ENCODE measurements around the gene TAF12. TPM values are rescaled to one million over a fixed set of nuclear protein-coding genes. Genes with fewer than 3 reads are reported as not detected.
"Not testable (repeated sequence)": the region's sequence is repeated elsewhere in the genome, so short reads cannot be mapped to it uniquely, and the experiment has no call there.

Gene TAF12
- total and polyA plus RNA-seq, 10 of the 15 experiments (the other 5 are each of a cell fraction or from before 2014, with no cell fraction given), result 18.3 to 43.3 (median 28.6) TPM

DNA sequence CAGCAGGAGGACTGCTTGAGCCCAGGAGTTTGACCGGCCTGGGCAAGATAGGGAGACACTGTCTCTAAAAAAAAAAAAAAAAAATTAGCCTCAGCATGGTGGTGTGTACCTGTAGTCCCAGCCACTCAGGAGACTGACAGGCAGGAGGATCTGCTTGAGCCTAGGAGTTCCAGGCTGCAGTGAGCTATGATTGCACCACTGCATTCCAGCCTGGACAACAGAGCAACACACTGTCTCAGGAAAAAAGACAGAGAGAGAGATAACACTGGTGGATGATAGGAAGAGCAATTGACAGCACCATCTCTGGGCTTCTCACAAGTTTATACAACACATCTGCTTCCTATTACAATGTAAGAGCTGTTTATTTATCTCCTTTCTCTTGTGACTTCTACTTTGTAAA is 3.2 kb upstream of the TAF12 start:
- H3K4me3 ChIP-seq, result no peak overlapping the region
- RAD21 ChIA-PET (ENCODE audit: unreplicated experiment), result interaction anchor here (0.6 to 1.4 kb wide), 3 partner anchors 44 to 139 kb away, joined by 3 to 4 read pairs (median 3); no protein-coding TSS in a partner anchor
- CTCF ChIA-PET, result interaction anchor here (3.6 to 3.8 kb wide), 2 partner anchors 90 to 232 kb away, joined by 18 to 31 read pairs; partner anchors contain the start of gene YTHDF2
- in situ Hi-C loops (cut with MboI) (no loop called here), intact Hi-C loops (cut with micrococcal nuclease; ENCODE audit: unreplicated experiment) (no loop called here)
- peaks cover 22% of the 10 kb centered on the region for H3K79me2 ChIP-seq (ENCODE audit: control insufficient read depth, insufficient read depth, low read length)
- POLR2A ChIA-PET, result interaction anchor here (0.5 to 5.2 kb wide), 7 partner anchors 10 to 407 kb away, joined by 3 to 43 read pairs (median 4); partner anchors contain the start of genes GMEB1 and RCC1
- 100% methylated on average over 1 of the region's 1 CpG for WGBS (ENCODE audit: insufficient coverage, insufficient replicate concordance, low lambda C conversion rate, missing lambda C conversion rate)
- SMC1A ChIA-PET (ENCODE audit: uncharacterized antibody, unreplicated experiment), result no interaction called here
- no peak overlapping the region for H3K4me2 ChIP-seq (ENCODE audit: control insufficient read depth, insufficient read depth)
- FAIRE-seq (no peak), ATAC-seq (no peak), DNase-seq (ENCODE audit: low read depth, low spot score) (no peak)
- no peak overlapping the region for H3K9ac ChIP-seq (ENCODE audit: control insufficient read depth, insufficient read depth, low read length)
- H3K27ac ChIP-seq (ENCODE audit: control insufficient read depth, insufficient read depth), result no peak overlapping the region
- peaks cover 12% of the 10 kb centered on the region for H3K4me1 ChIP-seq (ENCODE audit: control insufficient read depth, insufficient read depth, low read length)
- H3K9me3 ChIP-seq (replicated peaks; ENCODE audit: control insufficient read depth, insufficient read depth, low read length), result no peaks in the 10 kb centered on the region
- BruUV-seq (replicated peaks), result no TSS peak
- H2AFZ ChIP-seq (ENCODE audit: control insufficient read depth, low read depth, low read length), result no peak overlapping the region
- no peaks in the 10 kb centered on the region for H3K27me3 ChIP-seq (replicated peaks in 1 of 2; ENCODE audit: control insufficient read depth in 2 of 2, insufficient read depth in 2 of 2, low read length in 1 of 2)
- H4K20me1 ChIP-seq (ENCODE audit: control insufficient read depth, insufficient read depth), result no peaks in the 10 kb centered on the region
- no peaks in the 10 kb centered on the region for H3K36me3 ChIP-seq (ENCODE audit: control insufficient read depth in 2 of 2, insufficient read depth in 2 of 2, low read length in 1 of 2)
- no peak for TF ChIP-seq ZNF274 (IDR thresholded peaks at IDR 0.05; ENCODE audit: insufficient read depth, insufficient read length)
- TF ChIP-seq IRF4 (IDR thresholded peaks at IDR 0.05; ENCODE audit: low read depth, low read length), result no peak
- TF ChIP-seq SUZ12 (IDR thresholded peaks at IDR 0.05; ENCODE audit: unreplicated experiment), result no peak
- no peak for TF ChIP-seq EGR1 (IDR thresholded peaks at IDR 0.05; ENCODE audit: borderline replicate concordance in 1 of 2, low read depth in 2 of 2, low read length in 2 of 2)
- TF ChIP-seq MTA2 (IDR thresholded peaks at IDR 0.05; ENCODE audit: low read depth), result no peak
- no peak for TF ChIP-seq MXI1 (IDR thresholded peaks at IDR 0.05; ENCODE audit: low read depth, low read length)
- no peak for TF ChIP-seq NR2C1 (IDR thresholded peaks at IDR 0.05)

DNA sequence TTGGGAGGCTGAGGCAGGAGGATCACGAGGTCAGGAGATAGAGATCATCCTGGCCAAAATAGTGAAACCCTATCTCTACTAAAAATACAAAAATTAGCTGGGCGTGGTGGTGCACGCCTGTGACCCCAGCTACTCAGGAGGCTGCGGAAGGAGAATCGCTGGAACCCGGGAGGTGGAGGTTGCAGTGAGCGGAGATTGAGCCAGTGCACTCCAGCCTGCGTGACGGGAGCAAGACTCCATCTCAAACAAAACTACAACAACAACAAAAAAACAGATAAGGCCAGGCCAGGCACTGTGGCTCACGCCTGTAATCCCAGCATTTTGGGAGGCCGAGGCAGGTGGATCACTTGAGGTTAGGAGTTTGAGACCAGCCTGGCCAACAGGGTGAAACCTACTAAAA is 2.5 kb upstream of the TAF12 start:
- H3K4me2 ChIP-seq (ENCODE audit: control insufficient read depth, insufficient read depth); H3K27me3 ChIP-seq (replicated peaks in 1 of 2; ENCODE audit: control insufficient read depth in 2 of 2, insufficient read depth in 2 of 2, low read length in 1 of 2); H3K4me3 ChIP-seq; H2AFZ ChIP-seq (ENCODE audit: control insufficient read depth, low read depth, low read length); H3K9ac ChIP-seq (ENCODE audit: control insufficient read depth, insufficient read depth, low read length); H4K20me1 ChIP-seq (ENCODE audit: control insufficient read depth, insufficient read depth); H3K9me3 ChIP-seq (replicated peaks; ENCODE audit: control insufficient read depth, insufficient read depth, low read length); H3K36me3 ChIP-seq (ENCODE audit: control insufficient read depth in 2 of 2, insufficient read depth in 2 of 2, low read length in 1 of 2); FAIRE-seq; H3K27ac ChIP-seq (ENCODE audit: control insufficient read depth, insufficient read depth); in situ Hi-C loops (cut with MboI); ATAC-seq; DNase-seq (ENCODE audit: low read depth, low spot score); intact Hi-C loops (cut with micrococcal nuclease; ENCODE audit: unreplicated experiment); BruUV-seq (replicated peaks): not testable (repeated sequence)
- Histone ChIP-seq H3K79me2 (ENCODE audit: control insufficient read depth, insufficient read depth, low read length) (peaks cover 27% of the 10 kb centered on the region), H3K4me1 (ENCODE audit: control insufficient read depth, insufficient read depth, low read length) (peaks cover 13% of the 10 kb centered on the region)
- CTCF ChIA-PET, result interaction anchor here (3.6 to 3.8 kb wide), 2 partner anchors 91 to 232 kb away, joined by 18 to 31 read pairs; partner anchors contain the start of gene YTHDF2
- WGBS (ENCODE audit: insufficient coverage, insufficient replicate concordance, low lambda C conversion rate, missing lambda C conversion rate), result over 99% methylated on average over 11 of the region's 11 CpGs
- SMC1A ChIA-PET (ENCODE audit: uncharacterized antibody, unreplicated experiment), result interaction anchor here (2.8 to 3.3 kb wide), 3 partner anchors 23 to 231 kb away, joined by 17 to 21 read pairs (median 18); partner anchors contain the start of genes GMEB1 and YTHDF2
- POLR2A ChIA-PET, result interaction anchor here (0.7 to 5.2 kb wide), 5 partner anchors 23 to 399 kb away, joined by 3 to 43 read pairs (median 4); partner anchors contain the start of genes GMEB1 and MED18
- RAD21 ChIA-PET (ENCODE audit: unreplicated experiment), result interaction anchor here (0.6 kb wide), 1 partner anchor 161 kb away, joined by 3 read pairs; no protein-coding TSS in a partner anchor

All from GM12878 (cell line).